H1 (cell line): ENCODE measurements around the gene OR10J5. TPM values are rescaled to one million over a fixed set of nuclear protein-coding genes. Genes with fewer than 3 reads are reported as not detected.

Experiments
- ZNF274 ChIP-seq: IDR thresholded peaks from 2 replicates; pipeline ENCODE4 v1.7.0; 2012; ENCODE audit warnings: low read length, borderline replicate concordance; ENCODE audit errors: extremely low read depth
- polyA plus RNA-seq, 7 experiments: library from polyadenylated mRNA; depleted of rRNA in 3 of 7; stranded (reverse) in 5 of 7; unstranded in 2 of 7; fragments of >200 nt in 5 of 7; fragments of 200-250 nt in 2 of 7; gene quantifications; 1 replicate in 5 of 7; 2 replicates in 1 of 7; 4 replicates in 1 of 7; pipeline versions ENCODE4 v1.2.1 to v1.2.3, GENCODE V29; 2011 to 2013; ENCODE audit warnings: missing spikeins in 2 of 7, mixed read lengths in 2 of 7
- total RNA-seq: library from RNA; stranded (reverse); fragmentation: NEBNext Ultra II Directional; extraction: Animal tissue kit (Norgen Biotek cat#: 25700); gene quantifications from 2 replicates; pipeline ENCODE4 v1.2.1, GENCODE V29; 2021
- TF ChIP-seq, protein P1 (sequence below): IDR thresholded peaks from 2 replicates; pipeline ENCODE4 v1.6.1; 2011; ENCODE audit warnings: low read length, improper control_type of control experiment

Gene OR10J5
- total and polyA plus RNA-seq, 2 of the 8 experiments (the other 6 are each of a cell fraction or from before 2014, with no cell fraction given) = not detected

DNA sequence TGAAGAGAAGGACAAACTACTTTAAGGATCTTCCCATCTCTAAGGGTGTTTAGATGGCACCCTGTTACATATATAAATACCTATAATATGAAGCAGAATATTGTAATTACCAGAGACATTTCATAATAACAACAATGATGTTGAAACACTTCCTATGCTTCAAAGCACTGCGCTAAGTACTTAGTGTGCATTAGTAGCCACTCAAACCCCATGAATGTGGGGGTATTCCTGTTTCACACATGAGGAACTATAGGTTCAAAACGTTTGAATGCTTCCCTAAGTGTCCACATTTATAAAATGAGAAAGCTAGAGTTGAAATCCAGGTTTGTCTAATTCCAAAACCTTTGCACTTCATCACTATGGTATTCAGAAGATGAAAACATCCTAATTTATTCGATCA, 18.5 kb upstream of the OR10J5 start (continued):
- no peak for TF ChIP-seq ZNF274
- TF ChIP-seq, protein P1, sequence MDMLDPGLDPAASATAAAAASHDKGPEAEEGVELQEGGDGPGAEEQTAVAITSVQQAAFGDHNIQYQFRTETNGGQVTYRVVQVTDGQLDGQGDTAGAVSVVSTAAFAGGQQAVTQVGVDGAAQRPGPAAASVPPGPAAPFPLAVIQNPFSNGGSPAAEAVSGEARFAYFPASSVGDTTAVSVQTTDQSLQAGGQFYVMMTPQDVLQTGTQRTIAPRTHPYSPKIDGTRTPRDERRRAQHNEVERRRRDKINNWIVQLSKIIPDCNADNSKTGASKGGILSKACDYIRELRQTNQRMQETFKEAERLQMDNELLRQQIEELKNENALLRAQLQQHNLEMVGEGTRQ = no peak
